ENCODE results near the gene PPIA. TPM values are rescaled to one million over a fixed set of nuclear protein-coding genes. Genes with fewer than 3 reads are reported as not detected.

The PPIA gene
- total RNA-seq, 4 donors from 2014 or later: 631 to 1,290 (median 820) TPM

GRCh38 chr7:44811571-44811970 lies 15.1 kb downstream of the PPIA start:
- in situ Hi-C loops (cut with MboI; ENCODE audit: low pct_ligation_motif_present in 1 of 4, low pct_unique_long_range_greater_than_20kb in 1 of 4, low sequenced_read_pairs in 3 of 4) (no loop called here), intact Hi-C loops (cut with DNase I; ENCODE audit: low total_unique reads) (no loop called here)
- no peaks in the 10 kb centered on the region for H3K27me3 ChIP-seq
- no peak overlapping the region for H3K27ac ChIP-seq
- no peak for TF ChIP-seq POLR2AphosphoS5 (IDR thresholded peaks at IDR 0.05)
- TF ChIP-seq POLR2A (IDR thresholded peaks at IDR 0.05): no peak
- no peak for TF ChIP-seq CTCF (IDR thresholded peaks at IDR 0.05)
- no peak for TF ChIP-seq EP300 (IDR thresholded peaks at IDR 0.05; ENCODE audit: low read depth)
- no peaks in the 10 kb centered on the region for H3K36me3 ChIP-seq
- no peaks in the 10 kb centered on the region for H3K9me3 ChIP-seq
- H3K4me1 ChIP-seq: peaks cover 0 to 4% (median 0%) of the 10 kb centered on the region in 4 donors
- no peak overlapping the region for H3K4me3 ChIP-seq
- WGBS, 2 donors (ENCODE audit: low coverage in 1 of 2): 79 to 93% methylated on average over 2 to 6 of the region's 6 CpGs
- no peak for DNase-seq

- H3K9me3 ChIP-seq: no peaks in the 10 kb centered on the region
- in situ Hi-C loops (cut with MboI; ENCODE audit: low pct_ligation_motif_present in 1 of 4, low pct_unique_long_range_greater_than_20kb in 1 of 4, low sequenced_read_pairs in 3 of 4): no loop called here
- no peak for DNase-seq
- intact Hi-C loops (cut with DNase I; ENCODE audit: low total_unique reads): no loop called here
- no peak overlapping the region for H3K4me3 ChIP-seq
- H3K27ac ChIP-seq: no peak overlapping the region
- H3K4me1 ChIP-seq: peaks cover 0 to 4% (median 0%) of the 10 kb centered on the region in 4 donors
- 88% methylated on average over 2 of the region's 2 CpGs; no CpG with 5 or more reads in 1 of the 2 donors for WGBS, 2 donors (ENCODE audit: low coverage in 1 of 2)
- TF ChIP-seq CTCF (IDR thresholded peaks at IDR 0.05) (no peak), POLR2A (IDR thresholded peaks at IDR 0.05) (no peak), POLR2AphosphoS5 (IDR thresholded peaks at IDR 0.05) (no peak), EP300 (IDR thresholded peaks at IDR 0.05; ENCODE audit: low read depth) (no peak)
- no peaks in the 10 kb centered on the region for H3K27me3 ChIP-seq
- H3K36me3 ChIP-seq: no peaks in the 10 kb centered on the region
Observed at GRCh38 chr7:44814919-44815318, 18.4 kb downstream of the PPIA start.

GRCh38 chr7:44819292-44819691 lies 22.8 kb downstream of the PPIA start:
- Histone ChIP-seq H3K4me3 (no peak overlapping the region), H3K27ac (no peak overlapping the region)

GRCh38 chr7:44823255-44823781 lies 26.8 kb downstream of the PPIA start:
- TF ChIP-seq EP300 (IDR thresholded peaks at IDR 0.05; ENCODE audit: low read depth) (no peak), POLR2AphosphoS5 (IDR thresholded peaks at IDR 0.05) (no peak), POLR2A (IDR thresholded peaks at IDR 0.05) (no peak), CTCF (IDR thresholded peaks at IDR 0.05) (no peak)
- WGBS, 2 donors (ENCODE audit: low coverage in 1 of 2): 74 to 76% methylated on average over 5 of the region's 5 CpGs
- peaks cover 0 to 3% (median 0%) of the 10 kb centered on the region in 4 donors for H3K36me3 ChIP-seq
- no peak overlapping the region for H3K4me3 ChIP-seq
- H3K27ac ChIP-seq: no peak overlapping the region
- H3K4me1 ChIP-seq: no peaks in the 10 kb centered on the region
- in situ Hi-C loops (cut with MboI; ENCODE audit: low pct_ligation_motif_present in 1 of 4, low pct_unique_long_range_greater_than_20kb in 1 of 4, low sequenced_read_pairs in 3 of 4): no loop called here
- intact Hi-C loops (cut with DNase I; ENCODE audit: low total_unique reads): no loop called here
- DNase-seq: no peak
- no peaks in the 10 kb centered on the region for H3K9me3 ChIP-seq
- H3K27me3 ChIP-seq: no peaks in the 10 kb centered on the region

More at GRCh38 chr7:44819292-44819691, 22.8 kb downstream of the PPIA start:
- WGBS, 2 donors (ENCODE audit: low coverage in 1 of 2): 33 to 66% methylated on average over 1 to 2 of the region's 2 CpGs
- Histone ChIP-seq H3K9me3 (no peaks in the 10 kb centered on the region), H3K36me3 (no peaks in the 10 kb centered on the region), H3K4me1 (no peaks in the 10 kb centered on the region), H3K27me3 (no peaks in the 10 kb centered on the region)
- TF ChIP-seq POLR2AphosphoS5 (IDR thresholded peaks at IDR 0.05): no peak
- no peak for TF ChIP-seq POLR2A (IDR thresholded peaks at IDR 0.05)
- no peak for TF ChIP-seq CTCF (IDR thresholded peaks at IDR 0.05)
- no peak for TF ChIP-seq EP300 (IDR thresholded peaks at IDR 0.05; ENCODE audit: low read depth)
- intact Hi-C loops (cut with DNase I; ENCODE audit: low total_unique reads) (no loop called here), in situ Hi-C loops (cut with MboI; ENCODE audit: low pct_ligation_motif_present in 1 of 4, low pct_unique_long_range_greater_than_20kb in 1 of 4, low sequenced_read_pairs in 3 of 4) (no loop called here)
- DNase-seq: no peak

Data from transverse colon (tissue), 4 donors.